Mammary epithelial cell (primary cell): ENCODE measurements around the gene GARNL3.

Experiments
- EZH2 ChIP-seq: IDR thresholded peaks from 2 replicates; pipeline ENCODE4 v1.6.1; 2012; ENCODE audit warnings: low read length, inconsistent platforms, borderline replicate concordance
- TF ChIP-seq, protein P1 (sequence below), 2 donors: IDR thresholded peaks in 1 of 2; conservative IDR thresholded peaks in 1 of 2; 2 replicates each; pipeline ENCODE4 v1.5.1; 2011 to 2012; ENCODE audit warnings: inconsistent platforms in 2 of 2, low read length in 2 of 2, mild to moderate bottlenecking in 2 of 2, control low read depth in 1 of 2, low read depth in 1 of 2; ENCODE audit not compliant: insufficient read depth in 1 of 2; ENCODE audit errors: extremely low read depth in 1 of 2

GRCh38 chr9:127303830-127304229 is 39.3 kb downstream of the GARNL3 start:
- TF ChIP-seq, protein P1, sequence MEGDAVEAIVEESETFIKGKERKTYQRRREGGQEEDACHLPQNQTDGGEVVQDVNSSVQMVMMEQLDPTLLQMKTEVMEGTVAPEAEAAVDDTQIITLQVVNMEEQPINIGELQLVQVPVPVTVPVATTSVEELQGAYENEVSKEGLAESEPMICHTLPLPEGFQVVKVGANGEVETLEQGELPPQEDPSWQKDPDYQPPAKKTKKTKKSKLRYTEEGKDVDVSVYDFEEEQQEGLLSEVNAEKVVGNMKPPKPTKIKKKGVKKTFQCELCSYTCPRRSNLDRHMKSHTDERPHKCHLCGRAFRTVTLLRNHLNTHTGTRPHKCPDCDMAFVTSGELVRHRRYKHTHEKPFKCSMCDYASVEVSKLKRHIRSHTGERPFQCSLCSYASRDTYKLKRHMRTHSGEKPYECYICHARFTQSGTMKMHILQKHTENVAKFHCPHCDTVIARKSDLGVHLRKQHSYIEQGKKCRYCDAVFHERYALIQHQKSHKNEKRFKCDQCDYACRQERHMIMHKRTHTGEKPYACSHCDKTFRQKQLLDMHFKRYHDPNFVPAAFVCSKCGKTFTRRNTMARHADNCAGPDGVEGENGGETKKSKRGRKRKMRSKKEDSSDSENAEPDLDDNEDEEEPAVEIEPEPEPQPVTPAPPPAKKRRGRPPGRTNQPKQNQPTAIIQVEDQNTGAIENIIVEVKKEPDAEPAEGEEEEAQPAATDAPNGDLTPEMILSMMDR (conservative IDR thresholded peaks at IDR 0.05 in 1 of 2, IDR thresholded peaks at IDR 0.05 in 1 of 2; ENCODE audit: extremely low read depth in 1 of 2, insufficient read depth in 1 of 2, low read depth in 1 of 2, low read length in 2 of 2): no peak
- no peak for TF ChIP-seq EZH2
